Islet of Langerhans (tissue), 1 donor: Measurements from ENCODE around the gene PTBP3.
"Not testable (repeated sequence)": the region's sequence is repeated elsewhere in the genome, so short reads cannot be mapped to it uniquely, and the experiment has no call there.

ENCODE experiments used
- FAIRE-seq: peaks from one replicate; lab custom pipeline; 2011; peaks lifted over from hg19 to GRCh38; lab: Jason Lieb, UNC

Gene PTBP3

GRCh38 chr9:112268413-112268812, 65.0 kb downstream of the PTBP3 start:
- no peak for FAIRE-seq

DNA sequence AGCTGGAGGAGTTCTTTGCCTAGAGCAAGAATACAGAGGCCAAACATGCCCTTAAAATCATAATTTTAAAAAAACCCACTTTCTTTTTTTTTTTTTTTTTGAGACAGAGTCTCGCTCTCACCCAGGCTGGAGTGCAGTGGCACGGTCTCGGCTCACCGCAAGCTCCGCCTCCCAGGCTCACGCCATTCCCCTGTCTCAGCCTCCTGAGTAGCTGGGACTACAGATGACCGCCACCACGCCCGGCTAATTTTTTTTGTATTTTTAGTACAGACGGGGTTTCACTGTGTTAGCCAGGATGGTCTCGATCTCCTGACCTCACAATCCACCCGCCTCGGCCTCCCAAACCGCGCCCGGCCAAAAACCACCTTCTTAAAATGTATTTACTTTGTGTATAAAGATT, 66.3 kb downstream of the PTBP3 start:
- not testable (repeated sequence) for FAIRE-seq

GRCh38 chr9:112265391-112265790, 68.0 kb downstream of the PTBP3 start:
- FAIRE-seq, result no peak

GRCh38 chr9:112262577-112262976, 70.8 kb downstream of the PTBP3 start:
- FAIRE-seq, result no peak

- no peak for FAIRE-seq
Measured at GRCh38 chr9:112261133-112261532, 72.3 kb downstream of the PTBP3 start.

DNA sequence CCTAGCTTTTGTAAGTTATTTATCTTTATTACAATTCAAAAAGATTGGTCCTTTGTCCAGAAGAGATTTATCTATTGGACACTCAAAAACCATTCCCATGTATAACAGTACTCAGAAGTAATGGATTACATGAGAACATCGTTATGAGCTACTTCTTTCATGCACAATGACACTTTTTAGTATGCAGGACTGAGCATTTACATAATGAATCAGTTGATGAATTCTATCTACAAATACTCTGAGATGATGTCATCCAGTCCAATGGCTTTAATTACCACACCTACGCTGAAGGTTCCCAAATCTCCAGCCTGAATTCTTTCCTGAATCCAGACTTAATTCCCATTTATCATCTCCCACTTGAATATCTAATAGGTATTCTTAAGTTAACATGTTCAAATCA, 75.3 kb downstream of the PTBP3 start:
- no peak for FAIRE-seq

GRCh38 chr9:112252194-112252593, 81.2 kb downstream of the PTBP3 start:
- FAIRE-seq, result no peak

DNA sequence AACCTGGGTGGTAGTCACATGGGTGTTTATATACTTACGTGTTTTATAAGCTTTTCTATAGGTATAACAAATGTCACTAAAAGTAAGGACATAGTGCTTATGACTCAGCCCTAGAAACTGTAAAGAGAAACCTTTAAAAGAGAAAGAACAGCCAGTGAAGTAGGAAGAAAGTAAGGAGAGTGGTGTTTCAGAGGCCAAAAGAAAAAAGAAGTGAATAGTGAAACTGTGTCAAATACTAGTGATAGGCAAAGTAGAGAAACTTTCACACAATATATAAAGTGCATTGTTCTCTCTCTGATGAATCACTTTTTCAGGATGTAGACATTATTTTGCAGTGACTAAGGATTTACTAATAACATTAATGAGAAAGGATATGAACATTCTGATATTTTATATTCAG, 84.1 kb downstream of the PTBP3 start:
- no peak for FAIRE-seq

DNA sequence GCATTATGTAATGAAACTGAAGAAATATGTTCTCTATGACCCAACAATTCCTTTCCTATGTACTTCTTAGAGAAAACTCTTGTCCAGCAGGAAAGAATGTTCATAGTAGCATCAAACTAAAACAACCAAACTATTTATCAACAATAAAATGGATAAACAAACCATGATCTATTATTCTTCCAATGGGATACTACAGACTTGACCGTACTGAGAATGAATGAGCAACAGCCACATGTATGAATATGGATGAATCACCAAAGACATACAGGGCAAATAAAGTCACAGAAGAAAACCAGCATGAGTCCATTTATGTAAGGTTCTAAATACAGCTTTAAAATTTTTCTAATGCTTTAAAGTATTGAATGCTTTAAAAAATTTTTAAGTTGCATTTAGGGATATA, 84.7 kb downstream of the PTBP3 start:
- no peak for FAIRE-seq

DNA sequence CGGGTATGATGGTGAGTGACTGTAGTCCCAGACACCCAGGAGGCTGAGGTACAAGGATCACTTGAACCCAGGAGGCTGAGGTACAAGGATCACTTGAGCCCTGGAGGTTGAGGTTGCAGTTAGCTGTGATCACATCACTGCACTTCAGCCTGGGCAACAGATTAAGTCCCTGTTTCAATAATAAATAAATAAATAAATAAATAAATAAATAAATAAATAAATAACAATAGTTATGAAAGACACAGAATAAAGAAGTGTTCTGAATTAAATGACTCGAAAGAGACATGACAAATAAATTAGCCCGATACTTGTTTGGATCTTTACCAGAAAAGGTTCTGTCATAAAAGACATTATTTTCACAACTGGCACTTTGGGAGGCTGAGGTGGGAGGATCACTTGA, 86.3 kb downstream of the PTBP3 start:
- no peak for FAIRE-seq

GRCh38 chr9:112245126-112245525, 88.3 kb downstream of the PTBP3 start:
- no peak for FAIRE-seq

GRCh38 chr9:112242147-112242804, 91.1 kb downstream of the PTBP3 start:
- FAIRE-seq, result no peak

DNA sequence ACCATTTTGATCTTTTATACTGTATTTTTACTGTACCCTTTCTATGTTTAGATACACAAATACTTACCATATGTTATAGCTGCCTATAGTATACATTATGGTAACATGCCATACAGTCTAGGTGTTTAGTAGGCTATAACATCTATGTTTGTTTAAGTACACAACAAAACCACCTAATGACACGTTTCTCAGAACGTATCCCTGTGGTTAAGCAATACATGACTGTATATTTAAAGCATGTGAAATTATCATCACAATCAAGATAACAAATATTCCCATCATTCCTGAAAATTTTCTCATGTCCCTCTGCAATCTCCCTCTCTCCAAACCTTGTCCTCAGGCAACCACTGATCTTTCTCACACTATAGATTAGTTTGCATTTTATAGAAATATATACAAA, 91.9 kb downstream of the PTBP3 start:
- no peak for FAIRE-seq

DNA sequence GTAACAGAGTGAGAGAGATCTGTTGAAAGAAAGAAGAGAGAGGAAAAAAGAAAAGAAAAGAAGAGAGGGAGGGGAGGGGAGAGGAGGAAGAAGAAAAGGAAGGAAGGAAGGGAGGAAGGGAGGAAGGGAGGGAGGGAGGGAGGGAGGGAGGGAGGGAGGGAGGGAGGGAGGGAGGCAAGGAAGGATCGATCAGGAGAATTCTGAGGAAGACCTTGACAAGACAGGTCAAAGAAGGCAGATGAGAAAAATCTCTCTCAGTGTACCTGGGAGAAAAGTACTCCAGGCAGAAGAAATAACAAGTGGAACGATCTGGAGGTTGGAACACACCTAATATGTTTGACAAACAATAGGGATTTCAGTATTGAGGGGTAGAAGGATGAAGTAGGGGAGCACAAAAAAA, 93.7 kb downstream of the PTBP3 start:
- FAIRE-seq, result no peak

DNA sequence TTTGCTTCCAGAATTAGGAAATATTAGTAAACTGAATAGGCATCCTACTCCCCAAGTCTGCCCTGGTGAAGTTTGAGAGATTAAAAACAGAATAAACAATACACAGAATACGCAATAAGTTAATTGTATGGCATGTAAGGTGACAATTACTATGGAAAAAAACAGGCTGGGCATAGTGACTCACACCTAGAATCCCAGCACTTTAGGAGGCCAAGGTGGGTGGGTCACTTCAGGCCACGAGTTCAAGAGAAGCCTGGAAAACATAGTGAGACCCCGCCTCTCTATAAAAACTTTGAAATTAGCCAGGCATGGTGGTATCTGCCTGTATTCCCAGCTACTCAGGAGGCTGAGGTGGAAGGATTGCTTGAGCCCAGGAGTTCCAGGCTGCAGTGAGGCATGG, 94.1 kb downstream of the PTBP3 start:
- no peak for FAIRE-seq

DNA sequence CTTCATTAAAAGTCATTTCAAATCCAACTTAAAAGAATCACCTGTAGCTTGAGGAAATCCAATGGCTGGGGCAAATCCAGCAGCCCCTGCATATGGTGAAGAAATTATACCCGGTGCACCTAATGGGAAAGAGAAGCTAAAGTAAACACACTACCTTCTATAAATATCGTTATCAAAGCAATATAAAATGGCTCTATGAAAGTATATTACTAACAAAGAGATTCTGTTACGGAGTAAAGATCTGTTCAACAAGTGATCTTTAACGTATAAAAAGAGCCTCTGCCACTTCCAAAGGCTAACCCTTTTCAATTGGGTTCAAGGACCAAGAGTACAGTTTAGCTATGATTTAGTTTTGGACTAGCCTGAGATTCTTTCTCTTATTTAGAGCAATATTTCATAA, 98.6 kb downstream of the PTBP3 start:
- no peak for FAIRE-seq

- no peak for FAIRE-seq
Measured at GRCh38 chr9:112233769-112234168, 99.7 kb downstream of the PTBP3 start.

DNA sequence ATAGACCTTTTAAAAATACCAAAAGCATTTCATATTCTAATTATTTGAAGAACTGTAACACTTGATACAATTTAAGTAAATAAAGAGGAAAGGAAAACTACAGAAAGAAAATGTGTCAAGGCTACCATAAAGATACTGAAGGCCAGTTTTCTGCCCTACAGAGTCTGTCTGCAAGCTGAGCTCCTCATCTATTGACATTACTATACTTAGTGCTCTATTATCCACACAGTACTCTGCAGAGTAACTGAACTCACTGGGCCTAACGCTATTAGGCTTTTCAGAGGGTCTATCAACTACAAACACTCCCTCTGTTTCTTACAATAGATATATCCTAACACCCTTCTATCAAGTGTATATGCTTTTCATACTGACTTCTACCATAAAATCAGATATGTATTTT, 101.2 kb downstream of the PTBP3 start:
- no peak for FAIRE-seq

- no peak for FAIRE-seq
Measured at GRCh38 chr9:112226091-112226490, 107.3 kb downstream of the PTBP3 start.

DNA sequence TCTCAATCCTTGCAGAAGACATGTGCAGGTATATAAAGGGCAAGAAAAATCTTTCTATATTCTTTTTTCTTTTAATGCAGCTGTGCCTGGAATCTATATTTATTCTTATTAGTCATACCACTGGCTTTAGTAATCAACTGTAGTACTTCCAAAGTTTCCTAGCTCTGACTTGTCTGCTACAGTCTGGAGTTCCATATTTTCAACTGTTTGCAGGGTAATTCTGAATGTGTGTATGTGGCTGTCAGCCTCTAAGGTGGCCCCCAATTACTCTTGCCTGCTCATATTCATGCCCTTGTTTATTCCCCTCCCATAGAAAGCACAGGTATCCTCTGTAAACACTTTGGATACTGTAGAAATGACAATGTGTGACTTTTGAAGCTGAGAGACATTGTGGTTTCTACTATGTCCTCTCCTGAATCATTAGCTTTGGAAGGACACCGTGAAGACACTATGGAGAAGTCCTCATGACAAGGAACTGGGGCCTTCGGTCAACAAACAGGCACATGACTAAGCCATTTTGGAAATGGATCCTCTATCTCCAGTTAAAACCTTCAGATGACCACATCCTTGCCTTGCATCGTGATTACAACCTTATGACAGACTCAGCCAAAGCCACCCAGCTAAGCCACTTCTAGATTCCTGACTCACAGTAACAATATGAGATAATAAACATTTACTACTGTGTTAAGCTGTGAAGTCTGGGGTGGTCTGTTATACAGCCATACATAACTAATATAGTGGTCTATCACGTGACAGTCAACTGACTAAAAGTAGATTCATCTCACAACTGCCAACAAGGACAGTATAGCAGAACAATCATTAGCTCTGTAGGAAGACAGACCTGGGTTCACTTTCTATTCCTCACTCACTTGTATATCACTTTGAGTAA, 108.8 kb downstream of the PTBP3 start:
- FAIRE-seq, result no peak

DNA sequence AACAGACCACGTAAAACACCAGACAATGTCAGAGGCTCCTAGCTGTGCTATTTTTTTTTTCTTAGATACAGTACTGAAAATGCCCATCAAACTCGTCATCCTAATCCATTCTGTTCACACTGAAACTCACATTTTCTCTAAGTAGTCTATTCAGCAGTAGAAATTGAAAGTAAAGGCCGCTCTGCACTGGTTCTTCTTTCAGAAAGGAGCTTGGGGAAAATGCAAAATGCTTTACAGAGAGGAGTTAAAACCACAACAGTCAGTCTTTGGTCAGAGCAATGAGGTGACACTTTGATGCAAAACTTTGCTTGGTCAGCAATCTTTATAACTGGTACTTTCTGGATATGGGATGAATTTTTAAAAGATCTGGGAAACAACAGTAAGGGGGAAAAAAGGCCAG, 114.5 kb downstream of the PTBP3 start:
- no peak for FAIRE-seq

DNA sequence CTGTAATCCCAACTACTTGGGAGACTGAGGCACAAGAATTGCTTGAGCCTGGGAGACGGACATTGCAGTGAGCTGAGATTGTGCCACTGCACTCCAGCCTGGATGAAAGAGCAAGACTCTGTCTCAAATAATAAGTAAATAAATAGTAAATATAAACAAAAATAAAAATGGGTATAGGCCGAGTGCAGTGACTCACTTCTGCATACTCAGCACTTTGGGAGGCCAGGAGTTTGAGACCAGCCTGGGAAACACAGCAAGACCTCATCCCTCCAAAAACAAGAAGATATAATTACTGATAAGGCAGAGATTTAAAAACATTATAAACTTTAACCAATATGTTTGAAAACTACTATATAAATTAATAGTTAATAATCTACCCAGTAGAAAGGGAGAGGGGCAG, 120.5 kb downstream of the PTBP3 start:
- FAIRE-seq, result peak; percentile 9

DNA sequence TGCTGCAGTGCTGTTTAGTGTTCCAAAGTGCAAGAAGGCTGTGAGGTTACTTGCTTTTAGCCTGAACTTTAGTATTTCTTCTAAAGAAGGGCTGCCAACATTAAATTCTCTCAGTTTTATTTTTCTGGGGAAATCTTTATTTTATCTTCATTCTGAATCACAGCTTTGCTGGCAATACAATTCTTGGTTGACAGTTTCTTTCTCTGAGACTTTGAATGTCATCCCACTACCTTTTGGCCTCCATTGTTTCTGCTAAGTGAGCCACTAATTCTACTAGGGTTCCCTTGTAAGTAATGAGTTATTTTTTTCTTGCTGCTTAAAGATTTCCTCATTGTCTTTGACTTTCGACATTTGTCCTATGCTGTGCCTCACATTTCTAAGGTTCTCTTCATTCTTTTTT, 126.0 kb downstream of the PTBP3 start:
- no peak for FAIRE-seq

DNA sequence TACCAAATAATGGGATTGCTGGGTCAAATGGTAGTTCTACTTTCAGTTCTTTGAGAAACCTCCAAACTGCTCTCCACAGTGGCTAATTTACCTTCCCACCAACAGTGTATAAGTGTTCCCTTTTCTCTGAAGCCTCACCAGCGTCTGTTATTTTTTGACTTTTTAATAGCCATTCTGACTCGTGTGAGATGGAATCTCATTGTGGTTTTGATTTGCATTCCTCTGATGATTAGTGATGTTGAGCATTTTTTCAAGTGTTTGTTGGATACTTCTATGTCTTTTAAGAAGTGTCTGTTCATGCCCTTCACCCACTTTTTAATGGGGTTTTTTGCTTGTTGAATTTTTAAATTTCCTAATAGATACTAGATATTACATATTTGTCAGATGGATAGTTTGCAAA, 129.9 kb downstream of the PTBP3 start:
- no peak for FAIRE-seq
